ENCODE measurements around the gene KCNJ10.
A peak's percentile ranks its signal among the peaks of the same experiment; 100 is the strongest.

KCNJ10 gene

DNA sequence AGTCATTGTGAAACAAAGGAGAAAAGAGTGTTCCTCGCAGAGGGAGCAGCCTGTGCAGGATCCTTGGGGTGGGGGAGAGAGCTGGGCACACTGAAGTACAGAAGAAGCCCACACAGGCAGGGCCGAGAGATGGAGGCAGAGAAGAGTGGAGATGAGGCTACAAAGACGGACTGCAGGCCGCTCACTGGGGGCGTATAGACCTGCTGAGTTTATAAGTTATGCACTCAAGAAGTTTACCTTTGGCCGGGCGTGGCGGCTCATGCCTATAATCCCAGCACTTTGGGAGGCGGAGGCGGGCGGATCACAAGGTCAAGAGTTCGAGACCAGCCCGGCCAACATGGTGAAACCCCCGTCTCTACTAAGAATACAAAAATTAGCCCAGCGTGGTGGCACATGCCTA lies 108.3 kb downstream of the KCNJ10 start:
- DNase-seq = no peak

DNA sequence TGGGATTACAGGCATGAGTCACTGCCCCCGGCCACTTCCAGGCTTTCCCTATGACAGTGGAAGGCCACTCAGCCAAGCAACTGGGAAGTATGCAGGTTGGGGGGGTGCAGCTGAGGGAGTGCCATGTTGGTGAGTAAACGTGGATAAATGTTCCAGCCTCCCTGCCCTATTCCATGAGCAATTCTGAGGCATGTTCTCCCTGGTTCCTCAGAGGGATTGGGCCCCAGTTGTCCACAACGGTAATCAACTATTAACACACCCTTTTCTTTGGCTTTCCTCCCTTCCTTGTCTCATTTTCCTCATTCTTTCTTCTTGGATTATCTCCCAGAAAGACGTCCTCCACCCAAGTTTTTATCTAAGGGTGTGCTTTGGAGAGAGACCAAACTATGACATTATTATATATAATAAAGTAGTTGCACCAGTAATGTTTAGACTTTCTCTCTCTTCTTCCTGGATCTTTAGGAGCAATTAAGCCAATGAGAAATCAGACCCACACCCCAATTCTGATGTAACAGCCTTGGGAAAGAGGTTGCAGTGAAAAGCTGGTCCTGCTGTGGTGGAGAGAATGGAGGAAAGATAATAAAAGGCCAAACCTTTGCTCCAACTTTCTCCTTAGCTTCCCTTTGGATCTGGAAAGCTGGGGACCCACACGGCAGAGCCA lies 109.1 kb downstream of the KCNJ10 start:
- DNase-seq = no peak

DNA sequence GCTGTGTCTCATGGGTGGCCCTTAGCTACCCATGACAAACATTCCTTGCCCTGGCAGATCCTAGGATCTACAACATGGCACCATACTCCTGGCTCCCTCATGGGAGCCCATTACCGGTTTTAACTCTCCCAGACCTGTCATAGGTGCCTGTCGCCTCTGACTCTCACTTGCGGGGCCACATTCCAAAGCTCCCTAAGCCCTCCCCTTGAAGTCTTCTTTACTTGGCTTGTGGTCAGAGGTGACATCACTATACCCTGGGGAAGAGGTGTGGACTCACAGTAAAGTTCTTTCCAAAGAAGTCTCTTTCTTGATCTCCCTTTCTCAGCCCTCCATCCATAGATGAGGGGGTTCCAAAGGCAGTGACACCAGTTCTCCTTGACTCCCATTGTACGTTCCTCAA lies 110.5 kb downstream of the KCNJ10 start:
- DNase-seq = no peak

DNA sequence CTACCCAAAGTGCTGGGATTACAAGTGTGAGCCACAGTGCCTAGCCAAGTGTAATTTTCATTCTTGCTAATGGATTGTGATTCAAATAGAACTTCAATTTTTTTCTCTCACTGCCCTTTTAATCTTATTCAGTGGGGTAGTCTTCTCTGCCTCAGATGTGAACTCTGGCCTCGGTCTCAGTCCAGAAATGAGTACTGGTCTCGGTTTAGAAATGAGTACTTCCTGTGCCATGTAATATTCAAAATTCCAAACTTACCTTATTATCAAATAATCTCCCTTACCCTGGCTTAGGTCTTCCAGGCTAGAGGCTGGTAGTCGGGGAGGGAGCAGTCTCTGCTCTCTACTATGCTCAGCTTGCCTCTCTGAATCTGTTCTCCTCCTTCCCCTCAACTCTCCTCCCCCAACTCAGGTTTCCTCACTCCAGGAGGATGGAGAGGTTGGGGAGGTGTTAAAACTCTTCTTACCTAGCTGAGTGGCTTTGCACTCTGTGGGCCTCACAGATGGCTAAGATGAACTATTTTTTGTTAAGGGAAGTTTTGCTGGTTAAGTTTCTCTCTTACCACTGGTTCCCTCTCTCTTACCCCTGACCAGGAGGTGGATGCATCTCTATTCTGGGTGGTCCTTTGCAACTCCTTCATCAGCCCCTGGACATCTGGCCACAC lies 111.1 kb downstream of the KCNJ10 start:
- DNase-seq = no peak

DNA sequence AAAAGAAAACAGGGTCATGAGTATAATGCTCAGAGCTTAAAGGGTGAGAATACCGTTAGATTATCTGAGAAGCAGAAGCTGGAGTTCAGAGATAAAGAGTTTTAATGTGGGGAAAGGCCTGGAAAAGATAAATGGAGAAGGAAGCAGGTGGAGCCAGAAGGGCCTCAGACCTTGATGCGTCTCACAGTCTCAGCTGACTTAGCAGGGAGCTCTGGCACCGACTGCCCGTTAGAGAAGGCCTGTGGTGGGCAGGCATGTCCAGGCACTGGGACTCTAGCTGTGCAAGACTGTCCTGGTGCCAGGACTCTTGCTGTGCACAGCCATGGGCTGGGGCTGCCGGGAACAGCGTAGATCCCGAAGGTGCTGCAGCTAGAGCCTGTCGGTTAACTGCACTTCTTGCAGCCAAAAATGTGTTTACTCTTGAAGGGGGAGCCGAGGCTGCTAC lies 112.1 kb downstream of the KCNJ10 start:
- peak in 1 of 14 donors; percentile 60 for DNase-seq

DNA sequence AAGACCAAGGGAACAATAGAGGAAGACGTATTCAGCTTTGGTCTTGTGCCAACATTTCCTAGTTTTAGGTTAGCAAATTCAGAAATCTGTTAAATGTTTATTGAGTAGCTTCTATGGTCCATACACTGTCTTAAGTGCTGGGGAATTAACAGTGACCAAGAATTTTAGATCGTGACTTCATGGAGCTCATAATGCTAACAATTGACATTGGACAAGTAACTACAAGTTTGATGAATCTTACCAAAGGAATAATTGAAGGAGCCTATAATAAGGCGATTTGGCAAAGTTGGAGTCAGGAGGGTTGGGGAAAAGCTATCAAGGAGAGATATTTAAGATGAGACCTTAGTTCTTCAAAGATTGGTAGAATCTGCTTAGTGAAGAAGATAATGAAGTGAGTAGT lies 114.5 kb downstream of the KCNJ10 start:
- DNase-seq = no peak

DNA sequence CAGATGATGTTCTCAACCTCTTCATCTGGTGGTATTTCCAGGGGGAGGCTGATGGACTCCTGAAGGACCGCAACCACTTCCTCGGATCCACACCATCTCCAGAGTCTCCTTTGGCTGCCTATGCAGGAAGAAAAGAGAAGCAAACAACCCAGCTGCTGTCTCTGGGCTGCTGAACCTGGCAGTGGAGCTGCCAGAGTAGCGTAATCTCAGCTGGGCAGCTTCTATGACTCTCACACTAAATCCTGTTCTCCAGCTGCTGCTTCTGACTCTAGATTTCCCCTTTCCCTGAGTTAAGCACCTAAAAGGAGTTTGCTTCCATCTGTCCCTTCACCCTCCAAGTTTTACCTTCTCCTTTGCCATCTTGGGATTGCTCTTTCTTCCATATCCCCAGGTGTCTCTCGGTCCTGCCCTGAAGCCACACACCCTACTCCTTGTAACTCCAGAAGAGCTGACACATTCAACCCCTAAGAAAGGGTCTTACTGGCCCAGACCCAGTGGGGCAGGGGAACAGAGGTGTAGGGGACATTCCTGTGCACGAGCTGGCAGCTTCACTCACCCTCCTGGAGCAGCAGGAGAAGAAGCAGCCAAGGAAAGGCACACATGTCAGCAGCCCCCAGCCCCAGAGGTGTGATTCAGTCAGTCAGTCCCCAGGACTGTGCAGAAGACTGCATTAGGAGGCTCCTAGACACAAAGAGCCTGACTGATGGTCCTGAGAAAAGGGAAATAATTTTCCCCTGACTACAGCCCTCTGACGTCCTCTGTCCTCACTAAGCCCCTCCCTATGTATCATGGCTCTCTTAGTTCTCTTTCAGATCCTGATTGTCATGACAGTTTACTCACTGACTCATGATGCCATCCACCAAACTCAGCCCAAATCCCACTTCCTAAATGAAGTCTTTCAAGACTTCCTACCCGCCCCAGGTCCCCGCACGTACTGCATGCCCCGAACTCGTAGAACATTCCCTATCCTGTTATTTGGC lies 116.1 kb downstream of the KCNJ10 start, which contains the start of gene SLAMF9:
TSS of gene SLAMF9 (minus strand) at position 702 of the 980 bp plus-strand sequence. CDS start at position 602, 100 bp downstream.
- no peak for DNase-seq

DNA sequence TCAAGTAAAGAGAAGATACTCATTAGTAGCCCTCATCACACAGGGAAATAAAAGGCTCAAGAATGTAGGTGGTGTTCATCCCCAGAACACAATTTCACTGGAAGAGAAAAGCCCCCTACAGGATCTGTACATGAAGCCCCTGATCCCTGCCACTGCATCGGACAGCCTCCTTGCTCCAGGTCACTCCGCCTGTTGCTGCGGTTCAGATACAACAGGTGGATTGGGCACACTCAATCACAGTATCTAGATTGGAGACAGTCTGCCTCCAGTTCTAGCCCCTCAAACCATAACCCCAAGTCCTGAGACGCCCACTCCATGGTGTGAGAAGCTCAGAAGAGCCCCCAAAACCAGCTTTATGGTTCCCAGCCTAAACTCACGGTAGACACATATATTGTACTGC lies 117.0 kb downstream of the KCNJ10 start:
- no peak for DNase-seq

DNA sequence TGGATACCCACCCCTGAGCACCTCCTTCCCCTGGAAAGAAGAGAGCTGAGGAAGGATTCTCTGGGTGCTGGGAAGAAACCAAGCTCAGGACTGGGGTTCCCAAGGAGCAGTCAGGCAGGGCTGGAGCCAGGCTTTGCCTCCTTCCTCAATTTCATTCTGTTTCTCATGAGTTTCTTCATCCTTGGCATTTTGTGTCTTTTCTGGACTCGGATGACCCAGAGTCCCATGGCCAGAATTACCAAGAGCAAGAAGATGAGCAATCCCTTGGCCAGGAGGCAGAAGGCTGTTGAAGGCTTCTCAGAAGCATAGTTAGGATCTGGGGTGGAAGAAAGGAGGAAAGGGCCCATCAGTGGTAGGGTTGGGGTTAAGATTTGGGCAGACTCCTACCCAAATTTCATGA lies 118.4 kb downstream of the KCNJ10 start:
- DNase-seq = no peak

DNA sequence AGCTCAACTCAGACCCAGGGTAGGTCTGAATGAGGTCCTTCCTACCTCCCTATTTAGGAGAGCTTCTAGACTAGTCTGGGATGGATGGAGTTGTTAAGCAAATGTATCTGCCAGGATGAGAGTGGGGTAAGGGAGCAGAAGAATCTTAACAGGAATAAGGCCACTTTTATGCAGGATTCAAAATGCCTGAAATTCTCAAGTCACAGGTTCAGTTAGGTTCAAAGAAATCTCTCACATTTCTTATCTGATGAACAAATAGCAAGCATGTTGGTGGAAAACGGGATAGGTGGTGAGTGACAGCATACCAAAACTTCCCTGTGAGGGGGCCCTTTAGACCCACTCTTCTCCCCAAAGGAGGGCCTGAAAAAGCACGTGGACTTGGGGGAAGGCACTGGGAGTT lies 118.9 kb downstream of the KCNJ10 start:
- no peak for DNase-seq

DNA sequence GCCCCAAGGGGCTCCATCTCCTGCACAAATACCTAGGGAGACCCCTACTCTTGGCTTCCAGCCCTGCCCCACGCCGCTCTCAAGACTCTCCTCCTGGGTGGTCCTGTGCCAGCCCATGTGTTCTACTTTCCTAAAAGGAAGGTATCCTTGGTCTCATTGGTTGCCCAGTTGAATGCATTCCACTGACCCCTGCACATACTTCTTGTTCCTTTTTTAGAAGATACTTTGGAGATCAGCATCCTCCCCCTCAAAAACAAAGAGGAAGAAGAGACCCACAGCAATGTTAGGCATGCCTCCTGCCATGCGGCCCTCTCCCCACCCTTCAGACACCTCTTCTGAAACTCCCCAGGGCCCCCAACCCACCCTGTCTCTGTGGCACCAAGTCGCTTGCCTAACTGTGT lies 120.0 kb downstream of the KCNJ10 start:
- DNase-seq = no peak

DNA sequence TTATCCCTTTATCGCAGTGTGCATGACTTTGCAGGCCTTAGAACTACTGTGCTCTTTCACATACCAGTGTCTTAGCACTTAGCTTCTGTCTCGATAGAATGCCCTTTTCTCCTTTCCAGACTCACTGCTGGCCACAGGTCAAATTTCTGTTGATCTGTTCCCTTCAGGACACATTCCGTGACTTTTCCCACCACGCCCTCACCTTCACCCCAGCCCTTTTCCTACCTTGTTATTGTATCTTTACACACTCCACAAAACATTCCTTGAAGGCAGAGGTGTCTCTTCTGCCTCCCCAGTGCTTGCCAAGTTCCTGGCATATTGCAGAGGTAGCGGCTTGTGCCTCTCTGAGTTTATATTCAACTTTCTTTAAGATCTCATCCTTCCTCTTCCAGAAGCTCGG lies 120.8 kb downstream of the KCNJ10 start:
- no peak for DNase-seq

All from C1 segment of cervical spinal cord (tissue), 14 donors.